IMR-90 (cell line): ENCODE results near the gene RBM44. TPM values are rescaled to one million over a fixed set of nuclear protein-coding genes. Genes with fewer than 3 reads are reported as not detected.
A peak's percentile ranks its signal among the peaks of the same experiment; 100 is the strongest.

Source experiments
- ATAC-seq: fragments of 200-7000 bp; cut with Tn5 transposase; 2 replicates; pipeline ENCODE4 v1.9.1; 2020; ENCODE audit warnings: low read depth, mild to moderate bottlenecking, moderate library complexity
- BruUV-seq: library from RNA; stranded (reverse); fragments of 400-500 nt; replicated peaks from 2 replicates; lab custom pipeline; 2021; lab: Mats Ljungman, UMichigan
- CTCF ChIA-PET: fragments of 300-600 bp; formaldehyde crosslinking; extraction: SDS; loops from one replicate; lab custom pipeline; 2021; ENCODE audit warnings: antibody characterized with exemption; lab: Yijun Ruan, JAX
- POLR2A ChIA-PET: fragments of 300-600 bp; sonication (Branson Sonifier 250); formaldehyde crosslinking; loops from one replicate; lab custom pipeline; 2022; ENCODE audit warnings: antibody characterized with exemption; ENCODE audit not compliant: unreplicated experiment; lab: Charles Lee
- DNase-seq: peaks from one replicate; pipeline ENCODE4 v3.0.0; 2013
- H2AFZ ChIP-seq: replicated peaks from 2 replicates; pipeline ENCODE3; 2013; ENCODE audit warnings: low read length, mild to moderate bottlenecking; ENCODE audit not compliant: poor library complexity
- H2AK5ac ChIP-seq: 2 replicates; pipeline ENCODE4 v1.6.1; 2013; ENCODE audit warnings: low read depth, low read length, inconsistent platforms
- H2AK9ac ChIP-seq: replicated peaks from 2 replicates; pipeline ENCODE3; 2013; ENCODE audit warnings: mild to moderate bottlenecking, low read depth, low read length, moderate library complexity; ENCODE audit not compliant: poor library complexity
- H2BK120ac ChIP-seq: 2 replicates; pipeline ENCODE4 v1.6.1; 2013; ENCODE audit warnings: low read depth, low read length, inconsistent platforms
- H2BK15ac ChIP-seq: 3 replicates; pipeline ENCODE4 v1.6.1; 2013; ENCODE audit warnings: low read depth, low read length, inconsistent platforms
- H2BK20ac ChIP-seq: 2 replicates; pipeline ENCODE4 v1.6.1; 2013; ENCODE audit warnings: low read depth, mild to moderate bottlenecking, inconsistent platforms, low read length, moderate library complexity
- H2BK5ac ChIP-seq: 2 replicates; pipeline ENCODE4 v1.6.1; 2013; ENCODE audit warnings: mild to moderate bottlenecking, low read depth, low read length, inconsistent platforms; ENCODE audit not compliant: poor library complexity, severe bottlenecking
- H3K14ac ChIP-seq: replicated peaks from 2 replicates; pipeline ENCODE4 v1.6.1; 2013; ENCODE audit warnings: low read depth, low read length, inconsistent platforms
- H3K18ac ChIP-seq: 2 replicates; pipeline ENCODE4 v1.6.1; 2013; ENCODE audit warnings: low read depth, low read length, control low read depth
- H3K23ac ChIP-seq: 2 replicates; pipeline ENCODE4 v1.6.1; 2013; ENCODE audit warnings: low read depth, low read length, inconsistent platforms
- H3K27ac ChIP-seq: 2 replicates; pipeline ENCODE4 v1.5.1; 2013; ENCODE audit warnings: mild to moderate bottlenecking, control low read depth, low read length; ENCODE audit not compliant: insufficient read depth
- H3K27me3 ChIP-seq: 2 replicates; pipeline ENCODE4 v1.6.1; 2013; ENCODE audit warnings: low read length; ENCODE audit not compliant: control insufficient read depth, insufficient read depth
- H3K36me3 ChIP-seq: 2 replicates; pipeline ENCODE4 v1.6.1; 2013; ENCODE audit warnings: low read length, mixed read lengths; ENCODE audit not compliant: control insufficient read depth, insufficient read depth
- H3K4ac ChIP-seq: 2 replicates; pipeline ENCODE4 v1.6.1; 2013; ENCODE audit warnings: low read depth, low read length, inconsistent platforms
- H3K4me1 ChIP-seq: 2 replicates; pipeline ENCODE4 v1.6.1; 2013; ENCODE audit warnings: low read length, mixed read lengths; ENCODE audit not compliant: control insufficient read depth, insufficient read depth
- H3K4me2 ChIP-seq: 2 replicates; pipeline ENCODE4 v1.6.1; 2013; ENCODE audit warnings: low read depth, mild to moderate bottlenecking, control low read depth, low read length, moderate library complexity
- H3K4me3 ChIP-seq: 2 replicates; pipeline ENCODE4 v1.5.1; 2013; ENCODE audit warnings: low read depth, mild to moderate bottlenecking, control low read depth, low read length, moderate library complexity; ENCODE audit not compliant: insufficient read depth
- H3K56ac ChIP-seq: 2 replicates; pipeline ENCODE4 v1.6.1; 2013; ENCODE audit warnings: low read length, inconsistent platforms; ENCODE audit not compliant: insufficient read depth; ENCODE audit errors: extremely low read depth
- H3K79me1 ChIP-seq, 2 experiments: 2 replicates each; pipeline ENCODE4 v1.6.1; 2013; ENCODE audit warnings: low read length in 2 of 2, inconsistent platforms in 1 of 2, low read depth in 1 of 2
- H3K9ac ChIP-seq: 2 replicates; pipeline ENCODE4 v1.6.1; 2013; ENCODE audit warnings: low read depth, low read length, control low read depth
- H3K9me1 ChIP-seq: 2 replicates; pipeline ENCODE4 v1.6.1; 2013; ENCODE audit warnings: low read length, inconsistent platforms; ENCODE audit not compliant: insufficient read depth
- H3K9me3 ChIP-seq: 2 replicates; pipeline ENCODE4 v1.6.1; 2013; ENCODE audit warnings: low read length; ENCODE audit not compliant: control insufficient read depth, insufficient read depth
- H4K20me1 ChIP-seq: 2 replicates; pipeline ENCODE4 v1.6.1; 2013; ENCODE audit warnings: low read length, inconsistent platforms; ENCODE audit not compliant: insufficient read depth
- H4K5ac ChIP-seq: 2 replicates; pipeline ENCODE4 v1.6.1; 2013; ENCODE audit warnings: mild to moderate bottlenecking, low read depth, low read length, control low read depth
- H4K8ac ChIP-seq, 2 experiments: 2 replicates each; pipeline ENCODE4 v1.6.1; 2013; ENCODE audit warnings: low read depth in 2 of 2, low read length in 2 of 2, control low read depth in 1 of 2, inconsistent platforms in 1 of 2
- H4K91ac ChIP-seq: 2 replicates; pipeline ENCODE4 v1.6.1; 2013; ENCODE audit warnings: low read depth, low read length, inconsistent platforms; ENCODE audit not compliant: insufficient read depth
- FOS ChIP-seq: fragments of 150-350 bp; IDR thresholded peaks from 2 replicates; pipeline ENCODE4 v1.6.1; 2016; ENCODE audit warnings: low read depth, low read length
- MAFK ChIP-seq: IDR thresholded peaks from 2 replicates; pipeline ENCODE4 v1.6.1; 2012; ENCODE audit warnings: low read depth, low read length, improper control_type of control experiment
- MAZ ChIP-seq: IDR thresholded peaks from 2 replicates; pipeline ENCODE4 v1.6.1; 2012; ENCODE audit warnings: low read depth, mild to moderate bottlenecking, low read length, improper control_type of control experiment, moderate library complexity, borderline replicate concordance
- RAD21 ChIP-seq: IDR thresholded peaks from 2 replicates; pipeline ENCODE4 v1.6.1; 2012; ENCODE audit warnings: low read length, improper control_type of control experiment
- RFX5 ChIP-seq: IDR thresholded peaks from 2 replicates; pipeline ENCODE4 v1.8.0; 2012; ENCODE audit warnings: low read depth, mild to moderate bottlenecking, low read length, moderate library complexity
- WGBS, 2 experiments: methylation state at CpG; one replicate each; pipeline versions ENCODE4 v1.1.5 to v1.1.7; 2013; ENCODE audit warnings: missing lambda C conversion rate in 2 of 2; ENCODE audit not compliant: insufficient read length in 1 of 2; ENCODE audit errors: extremely low coverage in 2 of 2; 5-methylcytosine and 5-hydroxymethylcytosine counted together
- dilution Hi-C: fragments of 300-500 bp; cut with HindIII; formaldehyde crosslinking; loops from one replicate; pipeline ENCODE4 v1.14.3; 2018; ENCODE audit warnings: low sequenced_read_pairs; ENCODE audit not compliant: unreplicated experiment
- in situ Hi-C: fragments of 300-500 bp; cut with MboI; formaldehyde crosslinking; loops from 3 replicates; pipeline ENCODE4 v1.14.3; 2019; ENCODE audit warnings: low sequenced_read_pairs, inconsistent platforms, mixed read lengths
- intact Hi-C: fragments of 100-400 bp; cut with micrococcal nuclease; formaldehyde crosslinking; loops from 2 replicates; pipeline ENCODE4 v1.10.0; 2022
- polyA plus RNA-seq, 3 experiments: library from polyadenylated mRNA; depleted of rRNA; stranded (reverse); fragments of >200 nt; gene quantifications; 2 replicates each; pipeline ENCODE4 v1.2.3, GENCODE V29; 2012; ENCODE audit warnings: low replicate concordance in 1 of 3
- total RNA-seq: library from RNA; depleted of rRNA; stranded (reverse); fragments of >200 nt; gene quantifications from 2 replicates; pipeline ENCODE4 v1.2.3, GENCODE V29; 2012
- TF ChIP-seq, protein P1 (sequence below): fragments of 150-350 bp; IDR thresholded peaks from 2 replicates; pipeline ENCODE4 v1.6.1; 2017; ENCODE audit warnings: mild to moderate bottlenecking, antibody characterized with exemption, low read length, low read depth

The RBM44 gene
- total and polyA plus RNA-seq, 2 of the 4 experiments (the other 2 are of a cell fraction) = 0.14 to 0.18 TPM

GRCh38 chr2:237823544-237823943 lies 25.0 kb downstream of the RBM44 start:
- no peaks in the 10 kb centered on the region for H3K9me1 ChIP-seq
- no peaks in the 10 kb centered on the region for H3K36me3 ChIP-seq
- H3K4me3 ChIP-seq = no peak overlapping the region
- H2BK5ac ChIP-seq = no peak overlapping the region
- H3K27ac ChIP-seq = no peak overlapping the region
- no TSS peak for BruUV-seq
- ChIA-PET CTCF (no interaction called here), POLR2A (no interaction called here)
- no peak overlapping the region for H3K9ac ChIP-seq
- no peaks in the 10 kb centered on the region for H4K20me1 ChIP-seq
- ATAC-seq = no peak
- in situ Hi-C loops (no loop called here), dilution Hi-C loops (no loop called here), intact Hi-C loops (no loop called here)
- H2BK20ac ChIP-seq = no peak overlapping the region
- no peak overlapping the region for H4K8ac ChIP-seq
- H3K27me3 ChIP-seq = no peaks in the 10 kb centered on the region; the same call in 1 of the 2 replicates
- H2AK5ac ChIP-seq = no peak overlapping the region
- H3K4ac ChIP-seq = no peak overlapping the region
- H3K23ac ChIP-seq = no peak overlapping the region
- no peaks in the 10 kb centered on the region for H3K4me1 ChIP-seq
- no peak overlapping the region for H2AFZ ChIP-seq
- H3K56ac ChIP-seq = no peak overlapping the region
- H4K91ac ChIP-seq = no peak overlapping the region
- TF ChIP-seq RAD21 = no peak
- TF ChIP-seq, protein P1, sequence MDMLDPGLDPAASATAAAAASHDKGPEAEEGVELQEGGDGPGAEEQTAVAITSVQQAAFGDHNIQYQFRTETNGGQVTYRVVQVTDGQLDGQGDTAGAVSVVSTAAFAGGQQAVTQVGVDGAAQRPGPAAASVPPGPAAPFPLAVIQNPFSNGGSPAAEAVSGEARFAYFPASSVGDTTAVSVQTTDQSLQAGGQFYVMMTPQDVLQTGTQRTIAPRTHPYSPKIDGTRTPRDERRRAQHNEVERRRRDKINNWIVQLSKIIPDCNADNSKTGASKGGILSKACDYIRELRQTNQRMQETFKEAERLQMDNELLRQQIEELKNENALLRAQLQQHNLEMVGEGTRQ = no peak
- TF ChIP-seq MAZ = no peak
- no peak for TF ChIP-seq RFX5
- peak; percentile 83 for TF ChIP-seq MAFK
- TF ChIP-seq FOS = no peak
- no peak overlapping the region for H3K18ac ChIP-seq
- H2AK9ac ChIP-seq = no peak overlapping the region
- no peak overlapping the region for H2BK15ac ChIP-seq
- WGBS, 2 experiments = no CpG with 5 or more reads among the region's 2 CpGs
- no peak overlapping the region for H2BK120ac ChIP-seq
- H3K79me1 ChIP-seq = no peaks in the 10 kb centered on the region
- no peak overlapping the region for H3K4me2 ChIP-seq
- no peak overlapping the region for H3K14ac ChIP-seq
- no peak overlapping the region for H4K5ac ChIP-seq
- no peak for DNase-seq
- H3K9me3 ChIP-seq = no peaks in the 10 kb centered on the region
